Measurements from ENCODE around the gene MAPK6. TPM values are rescaled to one million over a fixed set of nuclear protein-coding genes. Genes with fewer than 3 reads are reported as not detected.
"Not testable (repeated sequence)": the region's sequence is repeated elsewhere in the genome, so short reads cannot be mapped to it uniquely, and the experiment has no call there.

MAPK6 gene
- total RNA-seq, 1 experiment from 2014 or later: 35.9 TPM

DNA sequence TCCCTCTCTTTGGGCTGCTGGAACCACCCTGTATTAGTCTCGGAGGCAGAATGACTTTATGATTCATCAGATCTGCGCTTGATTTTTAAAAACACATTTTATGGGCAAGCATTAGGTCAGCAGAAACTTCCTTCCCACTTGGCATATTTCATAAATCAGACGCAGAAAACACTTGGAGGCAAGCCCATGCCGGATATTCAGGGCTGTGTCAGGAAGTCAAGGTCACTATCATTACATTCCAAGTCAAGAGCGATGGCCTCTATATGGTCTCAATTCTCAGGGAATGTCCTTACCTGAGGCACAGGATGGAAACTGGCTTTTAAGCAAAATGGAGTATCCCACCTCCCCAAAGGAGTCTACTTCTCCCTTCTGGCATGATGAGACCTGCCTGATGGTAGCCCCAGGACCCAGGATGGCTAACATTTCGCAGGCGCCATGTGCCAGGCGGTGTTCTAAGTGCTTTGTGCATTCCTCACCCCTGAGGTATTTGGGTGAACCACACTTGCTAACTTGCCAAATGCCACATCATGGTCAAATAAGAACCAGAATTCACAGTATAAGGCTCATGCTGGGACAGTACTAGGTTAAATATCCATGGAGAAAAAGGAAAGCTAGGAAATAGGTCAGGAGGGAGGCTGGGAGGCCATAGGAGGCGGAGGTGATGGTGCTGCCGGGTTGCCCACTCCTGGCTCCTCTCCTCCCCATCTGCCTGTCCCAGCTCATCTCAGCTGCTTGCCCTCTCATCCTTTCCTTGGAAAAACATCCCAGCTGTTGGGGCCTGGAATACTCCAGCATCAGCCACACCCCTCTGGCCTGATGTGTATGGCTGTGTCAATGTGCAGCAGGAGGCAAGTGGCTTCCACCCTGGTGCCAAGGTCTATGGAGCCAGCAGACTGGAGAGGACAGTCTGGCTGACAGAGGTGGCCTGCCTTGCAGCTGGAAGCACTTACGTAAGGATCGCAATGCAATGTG, 74.8 kb downstream of the MAPK6 start:
- no TSS peak for BruUV-seq (replicated peaks)
- Mint-ChIP-seq H3K27ac (ENCODE audit: unreplicated experiment) (no peak overlapping the region), H3K27me3 (ENCODE audit: unreplicated experiment) (no peaks in the 10 kb centered on the region), H3K36me3 (ENCODE audit: insufficient read depth, unreplicated experiment) (no peaks in the 10 kb centered on the region), H3K4me1 (ENCODE audit: low read depth, unreplicated experiment) (no peaks in the 10 kb centered on the region), H3K9me3 (ENCODE audit: low read depth, unreplicated experiment) (peaks cover 8% of the 10 kb centered on the region), H3K4me3 (ENCODE audit: low read depth, unreplicated experiment) (no peak overlapping the region)
- CTCF ChIA-PET: no interaction called here
- no peak for DNase-seq
- TF ChIP-seq, protein P1, sequence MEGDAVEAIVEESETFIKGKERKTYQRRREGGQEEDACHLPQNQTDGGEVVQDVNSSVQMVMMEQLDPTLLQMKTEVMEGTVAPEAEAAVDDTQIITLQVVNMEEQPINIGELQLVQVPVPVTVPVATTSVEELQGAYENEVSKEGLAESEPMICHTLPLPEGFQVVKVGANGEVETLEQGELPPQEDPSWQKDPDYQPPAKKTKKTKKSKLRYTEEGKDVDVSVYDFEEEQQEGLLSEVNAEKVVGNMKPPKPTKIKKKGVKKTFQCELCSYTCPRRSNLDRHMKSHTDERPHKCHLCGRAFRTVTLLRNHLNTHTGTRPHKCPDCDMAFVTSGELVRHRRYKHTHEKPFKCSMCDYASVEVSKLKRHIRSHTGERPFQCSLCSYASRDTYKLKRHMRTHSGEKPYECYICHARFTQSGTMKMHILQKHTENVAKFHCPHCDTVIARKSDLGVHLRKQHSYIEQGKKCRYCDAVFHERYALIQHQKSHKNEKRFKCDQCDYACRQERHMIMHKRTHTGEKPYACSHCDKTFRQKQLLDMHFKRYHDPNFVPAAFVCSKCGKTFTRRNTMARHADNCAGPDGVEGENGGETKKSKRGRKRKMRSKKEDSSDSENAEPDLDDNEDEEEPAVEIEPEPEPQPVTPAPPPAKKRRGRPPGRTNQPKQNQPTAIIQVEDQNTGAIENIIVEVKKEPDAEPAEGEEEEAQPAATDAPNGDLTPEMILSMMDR (IDR thresholded peaks at IDR 0.05; ENCODE audit: unreplicated experiment): no peak
- intact Hi-C loops (cut with micrococcal nuclease; ENCODE audit: unreplicated experiment): no loop called here

DNA sequence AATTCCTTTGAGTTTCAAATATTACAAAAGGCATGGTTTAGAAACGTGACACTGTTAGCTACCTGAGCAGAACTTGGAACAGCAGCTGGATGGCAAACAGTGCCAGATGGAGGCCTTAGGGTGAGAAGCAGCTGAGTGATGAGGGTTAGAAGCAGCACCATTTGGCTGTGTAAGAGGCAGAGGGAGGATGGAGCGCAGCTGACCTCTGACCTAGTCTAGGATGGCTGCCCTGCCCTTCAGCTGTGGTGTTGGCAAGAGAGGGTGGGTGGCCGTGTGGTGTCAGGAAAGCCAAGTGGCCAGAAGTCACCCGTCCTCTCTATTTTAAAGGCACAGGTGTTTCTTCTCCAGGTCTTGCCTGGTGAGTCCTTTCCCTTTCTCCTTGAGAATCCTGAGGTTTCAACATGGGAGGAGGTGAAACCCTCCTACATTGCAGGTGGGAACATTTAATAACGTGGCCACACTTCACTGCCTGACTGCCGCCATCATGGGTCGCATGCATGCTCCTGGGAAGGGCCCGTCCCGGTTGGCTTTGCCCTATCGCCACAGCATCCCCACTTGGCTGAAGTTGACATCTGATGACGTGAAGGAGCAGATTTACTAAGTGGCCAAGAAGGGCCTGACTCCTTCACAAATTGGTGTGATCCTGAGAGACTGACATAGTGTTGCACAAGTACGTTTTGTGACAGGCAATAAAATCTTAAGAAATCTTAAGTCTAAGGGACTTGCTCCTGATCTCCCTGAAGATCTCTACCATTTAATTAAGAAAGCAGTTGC, 76.0 kb downstream of the MAPK6 start:
- H3K4me3 Mint-ChIP-seq (ENCODE audit: low read depth, unreplicated experiment): no peak overlapping the region
- TF ChIP-seq, protein P1 (IDR thresholded peaks at IDR 0.05; ENCODE audit: unreplicated experiment): no peak
- DNase-seq: no peak
- BruUV-seq (replicated peaks): no TSS peak
- H3K27ac Mint-ChIP-seq (ENCODE audit: unreplicated experiment): no peak overlapping the region
- intact Hi-C loops (cut with micrococcal nuclease; ENCODE audit: unreplicated experiment): no loop called here
- H3K36me3 Mint-ChIP-seq (ENCODE audit: insufficient read depth, unreplicated experiment): no peaks in the 10 kb centered on the region
- CTCF ChIA-PET: no interaction called here
- no peaks in the 10 kb centered on the region for H3K27me3 Mint-ChIP-seq (ENCODE audit: unreplicated experiment)
- no peaks in the 10 kb centered on the region for H3K4me1 Mint-ChIP-seq (ENCODE audit: low read depth, unreplicated experiment)
- H3K9me3 Mint-ChIP-seq (ENCODE audit: low read depth, unreplicated experiment): peaks cover 3% of the 10 kb centered on the region

DNA sequence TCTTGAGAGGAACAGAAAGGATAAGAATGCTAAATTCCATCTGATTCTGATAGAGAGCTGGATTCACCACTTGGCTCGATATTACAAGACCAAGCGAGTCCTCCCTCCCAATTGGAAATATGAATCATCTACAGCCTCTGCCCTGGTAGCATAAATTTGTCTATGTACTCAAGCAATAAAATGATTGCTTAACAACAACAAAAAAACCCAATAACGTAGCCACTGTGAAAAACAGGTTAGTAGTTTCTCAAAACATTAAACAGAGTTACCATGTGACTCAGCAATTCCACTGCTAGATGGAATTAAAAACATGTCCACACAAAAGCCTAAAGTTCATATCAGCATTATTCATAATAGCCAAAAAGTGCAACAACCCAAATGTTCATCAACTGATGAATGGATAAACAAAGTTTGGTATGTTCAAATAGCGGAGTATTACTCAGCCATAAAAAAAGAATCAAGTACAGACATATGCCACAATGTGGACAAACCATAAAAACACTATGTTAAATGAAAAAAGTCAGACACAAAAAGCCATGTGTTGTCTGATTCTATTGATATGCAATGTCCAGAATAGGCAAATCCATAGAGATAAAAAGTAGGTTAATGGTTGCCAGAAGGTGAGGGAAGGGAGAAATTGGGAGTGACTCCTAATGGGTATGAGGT, 76.7 kb downstream of the MAPK6 start:
- H3K9me3 Mint-ChIP-seq (ENCODE audit: low read depth, unreplicated experiment): no peaks in the 10 kb centered on the region
- BruUV-seq (replicated peaks): no TSS peak
- no peaks in the 10 kb centered on the region for H3K4me1 Mint-ChIP-seq (ENCODE audit: low read depth, unreplicated experiment)
- H3K4me3 Mint-ChIP-seq (ENCODE audit: low read depth, unreplicated experiment): no peak overlapping the region
- no peaks in the 10 kb centered on the region for H3K27me3 Mint-ChIP-seq (ENCODE audit: unreplicated experiment)
- intact Hi-C loops (cut with micrococcal nuclease; ENCODE audit: unreplicated experiment): no loop called here
- TF ChIP-seq, protein P1 (IDR thresholded peaks at IDR 0.05; ENCODE audit: unreplicated experiment): no peak
- no peak for DNase-seq
- CTCF ChIA-PET: no interaction called here
- no peak overlapping the region for H3K27ac Mint-ChIP-seq (ENCODE audit: unreplicated experiment)
- H3K36me3 Mint-ChIP-seq (ENCODE audit: insufficient read depth, unreplicated experiment): no peaks in the 10 kb centered on the region

DNA sequence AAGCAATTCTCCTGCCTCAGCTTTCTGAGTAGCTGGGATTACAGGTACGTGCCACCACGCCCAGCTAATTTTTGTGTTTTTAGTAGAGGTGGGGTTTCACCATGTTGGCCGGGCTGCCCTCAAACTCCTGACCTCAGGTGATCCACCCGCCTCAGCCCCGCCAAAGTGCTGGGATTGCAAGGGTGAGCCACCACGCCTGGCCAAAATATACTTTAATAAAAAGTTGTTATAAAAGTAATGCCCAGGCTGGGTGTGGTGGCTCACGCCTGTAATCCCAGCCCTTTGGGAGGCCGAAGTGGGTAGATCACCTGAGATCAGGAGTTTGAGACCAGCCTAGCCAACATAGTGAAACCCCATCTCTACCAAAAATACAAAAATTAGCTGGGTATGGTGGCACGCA, 77.5 kb downstream of the MAPK6 start:
- BruUV-seq (replicated peaks); CTCF ChIA-PET; H3K27me3 Mint-ChIP-seq (ENCODE audit: unreplicated experiment); H3K4me3 Mint-ChIP-seq (ENCODE audit: low read depth, unreplicated experiment); intact Hi-C loops (cut with micrococcal nuclease; ENCODE audit: unreplicated experiment); H3K36me3 Mint-ChIP-seq (ENCODE audit: insufficient read depth, unreplicated experiment); H3K4me1 Mint-ChIP-seq (ENCODE audit: low read depth, unreplicated experiment); H3K9me3 Mint-ChIP-seq (ENCODE audit: low read depth, unreplicated experiment); DNase-seq; H3K27ac Mint-ChIP-seq (ENCODE audit: unreplicated experiment): not testable (repeated sequence)
